D721Med (cell line): Measurements from ENCODE around the gene LRP3.
"Not testable (repeated sequence)": the region's sequence is repeated elsewhere in the genome, so short reads cannot be mapped to it uniquely, and the experiment has no call there.

Experiments used
- DNase-seq: peaks from one replicate; pipeline ENCODE4 v3.0.0; 2011; ENCODE audit warnings: low spot score; ENCODE audit not compliant: insufficient read length
- FAIRE-seq: peaks from 2 replicates; lab custom pipeline; 2011; peaks lifted over from hg19 to GRCh38; lab: Jason Lieb, UNC
- TF ChIP-seq, protein P1 (sequence below): IDR thresholded peaks from 2 replicates; pipeline ENCODE4 v1.5.1; 2012; ENCODE audit warnings: mild to moderate bottlenecking, control low read depth; ENCODE audit not compliant: insufficient read depth; ENCODE audit errors: missing control alignments

The LRP3 gene

DNA sequence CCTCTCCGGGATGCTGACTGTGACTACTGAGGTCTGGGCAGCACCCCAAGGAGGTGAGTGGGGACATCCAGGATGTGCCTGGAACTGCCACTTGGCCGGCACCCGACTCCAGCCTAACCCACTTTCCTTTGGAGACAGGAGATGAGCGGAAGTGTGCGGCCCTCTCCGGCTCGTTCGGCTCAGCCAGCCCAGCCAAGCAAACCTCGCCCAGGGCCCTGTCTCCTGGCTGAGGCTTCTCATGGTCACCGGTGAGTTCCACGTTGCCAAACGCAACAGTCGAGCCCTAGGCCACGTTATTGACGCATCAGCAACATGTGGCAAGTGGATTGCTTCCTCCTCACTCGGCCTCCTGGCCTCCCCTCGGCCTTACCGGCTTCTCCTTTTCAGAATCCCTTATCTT lies 26.0 kb downstream of the LRP3 start:
- DNase-seq (no peak), FAIRE-seq (no peak)
- TF ChIP-seq, protein P1, sequence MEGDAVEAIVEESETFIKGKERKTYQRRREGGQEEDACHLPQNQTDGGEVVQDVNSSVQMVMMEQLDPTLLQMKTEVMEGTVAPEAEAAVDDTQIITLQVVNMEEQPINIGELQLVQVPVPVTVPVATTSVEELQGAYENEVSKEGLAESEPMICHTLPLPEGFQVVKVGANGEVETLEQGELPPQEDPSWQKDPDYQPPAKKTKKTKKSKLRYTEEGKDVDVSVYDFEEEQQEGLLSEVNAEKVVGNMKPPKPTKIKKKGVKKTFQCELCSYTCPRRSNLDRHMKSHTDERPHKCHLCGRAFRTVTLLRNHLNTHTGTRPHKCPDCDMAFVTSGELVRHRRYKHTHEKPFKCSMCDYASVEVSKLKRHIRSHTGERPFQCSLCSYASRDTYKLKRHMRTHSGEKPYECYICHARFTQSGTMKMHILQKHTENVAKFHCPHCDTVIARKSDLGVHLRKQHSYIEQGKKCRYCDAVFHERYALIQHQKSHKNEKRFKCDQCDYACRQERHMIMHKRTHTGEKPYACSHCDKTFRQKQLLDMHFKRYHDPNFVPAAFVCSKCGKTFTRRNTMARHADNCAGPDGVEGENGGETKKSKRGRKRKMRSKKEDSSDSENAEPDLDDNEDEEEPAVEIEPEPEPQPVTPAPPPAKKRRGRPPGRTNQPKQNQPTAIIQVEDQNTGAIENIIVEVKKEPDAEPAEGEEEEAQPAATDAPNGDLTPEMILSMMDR, result no peak

DNA sequence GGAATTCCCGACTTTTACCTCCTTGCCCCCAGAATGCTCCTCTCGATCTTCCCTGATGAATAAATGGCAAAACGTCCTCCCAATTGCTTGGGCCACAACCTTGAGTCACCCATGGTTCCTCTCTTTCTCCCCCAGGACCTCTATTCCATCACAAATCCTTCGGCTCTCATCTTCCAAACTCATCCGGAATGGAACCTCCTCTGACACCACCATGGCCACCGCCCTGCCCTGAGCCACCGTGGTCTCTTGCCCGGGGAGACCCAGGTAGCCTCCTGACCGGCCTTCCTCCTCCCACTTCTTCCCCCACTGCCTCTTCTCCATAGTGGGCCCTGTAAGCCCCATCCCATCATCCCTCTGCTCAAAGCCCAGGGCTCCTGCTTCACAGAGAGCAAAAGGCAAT lies 26.6 kb downstream of the LRP3 start:
- TF ChIP-seq, protein P1, result no peak
- FAIRE-seq (no peak), DNase-seq (no peak)

DNA sequence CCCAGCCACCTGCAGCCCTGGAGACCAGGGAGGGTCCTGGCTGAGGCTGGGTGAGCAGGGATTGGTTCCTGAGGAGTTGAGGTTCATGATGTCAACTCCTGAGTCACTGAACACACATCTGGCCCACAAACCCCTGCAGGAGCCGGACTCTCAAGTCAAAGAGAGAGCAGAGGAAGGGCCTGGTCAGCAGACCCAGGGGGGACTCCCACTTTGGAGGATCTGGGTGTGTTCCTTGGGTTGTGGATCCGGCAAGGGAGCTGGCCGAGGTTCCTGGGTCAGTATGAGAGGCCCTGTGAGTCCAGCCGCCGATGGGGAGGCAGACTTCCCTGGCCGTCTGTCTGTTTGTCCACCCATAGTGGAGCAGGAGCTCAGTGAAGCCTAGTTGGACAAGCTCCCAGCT lies 27.5 kb downstream of the LRP3 start:
- FAIRE-seq (no peak), DNase-seq (no peak)
- TF ChIP-seq, protein P1, result no peak

DNA sequence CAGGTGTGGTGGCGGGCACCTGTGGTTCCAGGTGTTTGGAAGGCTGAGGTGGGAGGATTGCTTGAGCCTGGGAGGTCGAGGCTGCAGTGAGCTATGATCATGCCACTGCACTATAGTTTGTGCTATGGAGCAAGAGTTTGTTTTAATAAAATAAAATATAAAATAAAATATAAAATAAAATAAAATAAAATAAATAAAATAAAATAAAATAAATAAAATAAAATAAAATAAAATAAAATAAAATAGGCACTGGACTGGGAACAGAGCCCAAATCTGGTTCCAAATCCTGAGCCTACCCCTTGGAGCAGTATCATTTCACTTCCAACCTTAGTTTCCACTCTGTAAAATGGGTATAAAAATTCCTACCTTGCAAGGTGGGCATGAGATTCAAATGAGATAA lies 28.1 kb downstream of the LRP3 start:
- DNase-seq, FAIRE-seq: not testable (repeated sequence)

DNA sequence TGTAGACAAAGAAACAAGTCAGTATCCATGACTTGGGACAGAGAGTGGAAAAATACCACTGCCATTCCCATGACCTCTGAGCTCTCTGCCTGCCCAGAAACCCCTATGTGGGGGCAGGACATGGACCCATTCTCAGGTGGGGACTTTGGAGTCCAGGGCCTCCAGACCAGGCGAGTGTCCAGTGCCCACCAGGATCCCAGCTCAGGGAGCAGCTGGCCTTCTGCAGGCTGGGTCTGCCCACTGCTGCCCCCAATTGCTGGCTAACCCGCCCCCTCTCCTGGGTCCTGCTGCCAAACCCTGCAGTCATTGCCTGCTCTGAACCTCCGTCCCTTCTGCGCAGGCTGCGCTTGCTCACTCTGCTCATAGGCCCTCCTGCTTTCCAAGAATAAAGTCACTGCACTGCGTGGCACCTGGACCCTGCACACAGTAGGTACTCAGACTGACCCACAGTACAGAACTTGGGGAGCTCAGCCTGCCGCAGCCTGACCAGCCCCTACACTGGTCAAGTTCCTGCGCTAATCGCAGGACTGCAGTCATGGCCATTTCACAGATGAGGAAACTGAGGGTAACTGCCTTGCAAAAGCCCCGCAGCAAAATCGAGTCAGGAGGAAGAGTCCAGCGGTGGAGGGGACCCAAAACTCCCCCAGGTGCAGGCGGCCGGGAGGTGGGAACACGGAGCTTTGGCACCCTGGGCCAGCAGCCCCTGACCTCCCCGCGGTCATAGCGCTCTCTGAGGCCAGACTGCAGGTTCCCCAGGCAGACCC lies 30.7 kb downstream of the LRP3 start:
- TF ChIP-seq, protein P1, result no peak
- DNase-seq, result no peak
- no peak for FAIRE-seq

DNA sequence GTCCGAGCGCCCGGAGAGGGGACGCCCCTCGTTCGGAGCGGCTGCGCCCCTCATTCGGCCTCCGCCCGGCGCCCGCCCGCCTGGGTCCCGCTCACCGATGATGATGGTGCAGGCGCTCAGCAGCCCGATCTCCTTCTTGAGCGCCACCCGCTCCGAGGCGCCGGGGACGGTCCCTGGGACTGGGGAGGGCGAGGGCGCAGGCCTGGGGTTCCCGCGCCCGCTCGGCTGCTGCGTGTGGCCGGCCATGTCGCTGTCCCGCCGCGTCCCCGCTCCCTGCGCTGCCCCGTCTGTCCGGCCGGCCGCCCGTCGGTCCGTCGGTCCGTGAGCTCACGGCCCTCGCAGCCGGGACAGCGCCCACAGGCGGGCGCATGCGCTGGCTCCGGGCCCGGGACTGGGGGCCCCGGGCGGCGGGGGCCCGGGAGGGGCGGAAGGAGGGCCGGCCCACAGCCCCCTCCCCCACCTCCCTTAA lies 31.4 kb downstream of the LRP3 start, which contains the start of gene SLC7A10:
Gene SLC7A10, minus strand, starts transcription at position 393 of the 469 bp plus-strand sequence. Its CDS starts 147 bp downstream, at position 246.
- TF ChIP-seq, protein P1, result no peak

DNA sequence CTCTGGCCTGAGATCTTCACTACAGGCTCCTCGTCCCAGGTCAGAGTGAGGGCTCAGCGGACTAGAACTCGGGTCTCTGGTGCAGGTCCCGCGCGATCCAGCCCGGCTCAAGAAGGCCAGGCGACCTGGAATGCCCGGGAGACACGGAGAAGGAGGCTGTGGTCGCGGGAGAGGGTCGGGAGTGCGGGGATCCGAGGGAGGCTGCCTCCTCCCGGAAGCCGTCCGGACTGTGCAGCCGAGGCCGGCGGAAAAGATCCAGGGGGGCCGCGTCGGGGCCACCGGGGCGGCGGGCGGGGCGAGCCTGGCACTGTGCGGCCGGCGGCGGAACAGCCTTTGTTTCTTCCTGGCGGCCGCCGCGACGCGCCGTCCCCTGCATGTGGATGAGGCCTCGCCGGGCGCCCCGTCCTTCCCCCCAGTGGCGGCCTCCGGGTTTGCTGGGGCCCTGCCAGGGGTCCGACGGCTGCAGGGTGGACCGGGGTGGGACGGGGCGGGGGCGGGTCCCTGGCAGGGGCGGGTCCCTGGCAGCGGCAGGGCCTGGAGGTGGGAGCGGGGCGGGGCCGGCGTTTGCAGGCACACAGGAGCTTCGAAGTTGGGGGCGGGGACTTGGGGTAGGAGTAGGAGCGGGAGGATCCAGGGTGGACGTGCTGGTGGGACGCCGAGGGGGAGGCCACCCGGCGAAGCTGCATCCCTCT lies 32.6 kb downstream of the LRP3 start:
- no peak for FAIRE-seq
- DNase-seq, result no peak
- TF ChIP-seq, protein P1, result no peak

More for the DNA sequence above, 31.4 kb downstream of the LRP3 start, which contains the start of gene SLC7A10:
- DNase-seq (no peak), FAIRE-seq (no peak)
